OCI-LY7 (cell line): ENCODE results near the gene BPIFB1.

Experiments used
- EZH2phosphoT487 ChIP-seq: fragments of 200-600 bp; sonication (generic); IDR thresholded peaks from 2 replicates; pipeline ENCODE4 v1.6.1; 2018; ENCODE audit warnings: low read depth, borderline replicate concordance, mild to moderate bottlenecking, mixed run types, antibody characterized with exemption, low read length, moderate library complexity, mixed read lengths
- TF ChIP-seq, protein P1 (sequence below): fragments of 200-600 bp; sonication (generic); conservative IDR thresholded peaks from 2 replicates; pipeline ENCODE4 v1.5.1; 2014; ENCODE audit warnings: mild to moderate bottlenecking, antibody characterized with exemption, low read length, moderate library complexity, mixed read lengths

GRCh38 chr20:33284937-33285336, 1.9 kb downstream of the BPIFB1 start:
- TF ChIP-seq, protein P1, sequence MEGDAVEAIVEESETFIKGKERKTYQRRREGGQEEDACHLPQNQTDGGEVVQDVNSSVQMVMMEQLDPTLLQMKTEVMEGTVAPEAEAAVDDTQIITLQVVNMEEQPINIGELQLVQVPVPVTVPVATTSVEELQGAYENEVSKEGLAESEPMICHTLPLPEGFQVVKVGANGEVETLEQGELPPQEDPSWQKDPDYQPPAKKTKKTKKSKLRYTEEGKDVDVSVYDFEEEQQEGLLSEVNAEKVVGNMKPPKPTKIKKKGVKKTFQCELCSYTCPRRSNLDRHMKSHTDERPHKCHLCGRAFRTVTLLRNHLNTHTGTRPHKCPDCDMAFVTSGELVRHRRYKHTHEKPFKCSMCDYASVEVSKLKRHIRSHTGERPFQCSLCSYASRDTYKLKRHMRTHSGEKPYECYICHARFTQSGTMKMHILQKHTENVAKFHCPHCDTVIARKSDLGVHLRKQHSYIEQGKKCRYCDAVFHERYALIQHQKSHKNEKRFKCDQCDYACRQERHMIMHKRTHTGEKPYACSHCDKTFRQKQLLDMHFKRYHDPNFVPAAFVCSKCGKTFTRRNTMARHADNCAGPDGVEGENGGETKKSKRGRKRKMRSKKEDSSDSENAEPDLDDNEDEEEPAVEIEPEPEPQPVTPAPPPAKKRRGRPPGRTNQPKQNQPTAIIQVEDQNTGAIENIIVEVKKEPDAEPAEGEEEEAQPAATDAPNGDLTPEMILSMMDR: no peak
- no peak for TF ChIP-seq EZH2phosphoT487
